ENCODE results near the gene UBXN7. TPM values are rescaled to one million over a fixed set of nuclear protein-coding genes. Genes with fewer than 3 reads are reported as not detected.

UBXN7 gene
- total and polyA plus RNA-seq, 2 of the 13 experiments (the other 11 are each of a cell fraction or from before 2014, with no cell fraction given) = 12.5 to 15.9 TPM

GRCh38 chr3:196348698-196349097 is 83.5 kb downstream of the UBXN7 start:
- ChIA-PET POLR2A (no interaction called here), CTCF (ENCODE audit: low intra/inter-chr PET ratio, low total read pairs) (no interaction called here)
- no peaks in the 10 kb centered on the region for H3K79me2 ChIP-seq (ENCODE audit: insufficient read depth, low read length)
- H3K36me3 ChIP-seq (replicated peaks in 1 of 2; ENCODE audit: control insufficient read depth in 1 of 2, insufficient read depth in 2 of 2, low read length in 2 of 2) = peaks cover 2 to 3% of the 10 kb centered on the region in 2 experiments; a peak in 2 of 5 replicates
- H4K20me1 ChIP-seq (ENCODE audit: insufficient read depth, low read length) = no peaks in the 10 kb centered on the region
- no peak overlapping the region for H3K4me3 ChIP-seq (replicated peaks in 1 of 3; ENCODE audit: insufficient read depth in 1 of 3, low read depth in 2 of 3, low read length in 3 of 3)
- H3K27me3 ChIP-seq (ENCODE audit: control insufficient read depth in 1 of 2, insufficient read depth in 2 of 2, low read length in 2 of 2) = no peaks in the 10 kb centered on the region
- no TSS peak for BruUV-seq (replicated peaks)
- peak overlapping the region; percentile 87 for H3K27ac ChIP-seq (ENCODE audit: extremely low read length, insufficient read depth, low read length)
- DNase-seq (ENCODE audit: low spot score) = no peak
- H3K4me2 ChIP-seq (ENCODE audit: low read depth, low read length) = no peak overlapping the region
- WGBS (ENCODE audit: low lambda C conversion rate) = 73% methylated on average over 3 of the region's 3 CpGs
- no peak for ATAC-seq
- H3K9ac ChIP-seq (ENCODE audit: insufficient read depth, low read depth, low read length) = no peak overlapping the region
- intact Hi-C loops (cut with micrococcal nuclease; ENCODE audit: unreplicated experiment) (no loop called here), in situ Hi-C loops (cut with HindIII; ENCODE audit: extremely low pct_ligation_motif_present, low pct_unique_long_range_greater_than_20kb) (no loop called here)
- H2AFZ ChIP-seq (ENCODE audit: low read length) = no peak overlapping the region
- H3K4me1 ChIP-seq (ENCODE audit: insufficient read depth, low read length) = peaks cover 28% of the 10 kb centered on the region
- FAIRE-seq = no peak
- H3K9me3 ChIP-seq (ENCODE audit: low read length) = no peaks in the 10 kb centered on the region
- TF ChIP-seq THAP9 (CRISPR knock-in tag; IDR thresholded peaks at IDR 0.05; ENCODE audit: borderline replicate concordance) (no peak), FOXK2 (IDR thresholded peaks at IDR 0.05) (no peak), NR2F2 (IDR thresholded peaks at IDR 0.05; ENCODE audit: borderline replicate concordance, low read depth) (no peak), KAT2B (IDR thresholded peaks at IDR 0.05; ENCODE audit: borderline replicate concordance, low read depth, low read length) (0 out of 2 replicates have a peak, but pooled peaks have one; percentile 6), PBX3 (CRISPR knock-in tag; IDR thresholded peaks at IDR 0.05; ENCODE audit: borderline replicate concordance) (no peak), TRAFD1 (CRISPR knock-in tag; IDR thresholded peaks at IDR 0.05; ENCODE audit: borderline replicate concordance) (no peak), SNAPC5 (CRISPR knock-in tag; IDR thresholded peaks at IDR 0.05; ENCODE audit: borderline replicate concordance) (no peak), CREBL2 (CRISPR knock-in tag; IDR thresholded peaks at IDR 0.05; ENCODE audit: borderline replicate concordance) (no peak), NFE2L1 (CRISPR knock-in tag; IDR thresholded peaks at IDR 0.05; ENCODE audit: borderline replicate concordance) (no peak), BCL6 (CRISPR knock-in tag; IDR thresholded peaks at IDR 0.05) (peak; percentile 85), ZNF530 (CRISPR knock-in tag; IDR thresholded peaks at IDR 0.05; ENCODE audit: low read depth) (no peak), MAX (IDR thresholded peaks at IDR 0.05) (0 out of 2 replicates have a peak, but pooled peaks have one; percentile 21), SMAD3 (CRISPR knock-in tag; IDR thresholded peaks at IDR 0.05) (no peak), ZBTB33 (CRISPR knock-in tag; IDR thresholded peaks at IDR 0.05) (no peak), PBX2 (CRISPR knock-in tag; IDR thresholded peaks at IDR 0.05) (no peak), NFATC3 (CRISPR knock-in tag; IDR thresholded peaks at IDR 0.05) (no peak)
